H9 (cell line): Measurements from ENCODE around the gene PLGRKT. TPM values are rescaled to one million over a fixed set of nuclear protein-coding genes. Genes with fewer than 3 reads are reported as not detected.

Source experiments
- DNase-seq: peaks from one replicate; pipeline ENCODE4 v3.0.0-alpha.2; 2017
- H2AFZ ChIP-seq: one replicate; pipeline ENCODE4 v1.6.1; 2013; ENCODE audit warnings: mild to moderate bottlenecking, low read length, control low read depth, moderate library complexity
- H2AK5ac ChIP-seq: 2 replicates; pipeline ENCODE4 v1.6.1; 2013; ENCODE audit warnings: low read length, control low read depth, mixed read lengths; ENCODE audit not compliant: insufficient read length
- H2BK120ac ChIP-seq: one replicate; pipeline ENCODE4 v1.6.1; 2013; ENCODE audit warnings: low read depth, mild to moderate bottlenecking, low read length, control low read depth, inconsistent platforms; ENCODE audit not compliant: poor library complexity, severe bottlenecking
- H2BK12ac ChIP-seq: 2 replicates; pipeline ENCODE4 v1.6.1; 2013; ENCODE audit warnings: low read length, control low read depth, mixed read lengths, low read depth; ENCODE audit not compliant: insufficient read length
- H2BK15ac ChIP-seq: 2 replicates; pipeline ENCODE4 v1.6.1; 2013; ENCODE audit warnings: low read depth, low read length, control low read depth
- H2BK20ac ChIP-seq: one replicate; pipeline ENCODE4 v1.6.1; 2013; ENCODE audit warnings: low read depth, mild to moderate bottlenecking, low read length, control low read depth, inconsistent platforms; ENCODE audit not compliant: poor library complexity, severe bottlenecking
- H2BK5ac ChIP-seq: 2 replicates; pipeline ENCODE4 v1.6.1; 2013; ENCODE audit warnings: low read length, control low read depth, mixed read lengths; ENCODE audit not compliant: insufficient read length
- H3K14ac ChIP-seq: 2 replicates; pipeline ENCODE4 v1.6.1; 2013; ENCODE audit warnings: low read length, control low read depth; ENCODE audit not compliant: insufficient read depth
- H3K18ac ChIP-seq: 2 replicates; pipeline ENCODE4 v1.6.1; 2013; ENCODE audit warnings: low read depth, mild to moderate bottlenecking, mixed read lengths, low read length, control low read depth; ENCODE audit not compliant: insufficient read length
- H3K23ac ChIP-seq: 2 replicates; pipeline ENCODE4 v1.6.1; 2013; ENCODE audit warnings: low read length, control low read depth, mixed read lengths, low read depth; ENCODE audit not compliant: insufficient read length
- H3K23me2 ChIP-seq: 2 replicates; pipeline ENCODE4 v1.6.1; 2013; ENCODE audit warnings: low read depth, mild to moderate bottlenecking, mixed read lengths, low read length, control low read depth; ENCODE audit not compliant: insufficient read length, poor library complexity, severe bottlenecking
- H3K27ac ChIP-seq: 2 replicates; pipeline ENCODE4 v1.5.1; 2013; ENCODE audit warnings: low read length, control low read depth, mixed read lengths, low read depth; ENCODE audit not compliant: insufficient read length
- H3K27me3 ChIP-seq: 2 replicates; pipeline ENCODE4 v1.6.1; 2013; ENCODE audit warnings: low read length, control low read depth, inconsistent platforms; ENCODE audit not compliant: insufficient read depth
- H3K4ac ChIP-seq: 2 replicates; pipeline ENCODE4 v1.6.1; 2013; ENCODE audit warnings: low read depth, mild to moderate bottlenecking, control low read depth, inconsistent platforms, low read length, moderate library complexity
- H3K4me1 ChIP-seq: 2 replicates; pipeline ENCODE4 v1.6.1; 2013; ENCODE audit warnings: low read length, control low read depth, inconsistent platforms; ENCODE audit not compliant: insufficient read depth
- H3K4me2 ChIP-seq: 2 replicates; pipeline ENCODE4 v1.6.1; 2013; ENCODE audit warnings: low read length, control low read depth, mixed read lengths; ENCODE audit not compliant: insufficient read length, insufficient read depth
- H3K56ac ChIP-seq: 2 replicates; pipeline ENCODE4 v1.6.1; 2013; ENCODE audit warnings: low read depth, mild to moderate bottlenecking, mixed read lengths, low read length, control low read depth; ENCODE audit not compliant: insufficient read length
- H3K79me1 ChIP-seq: 2 replicates; pipeline ENCODE4 v1.6.1; 2013; ENCODE audit warnings: low read depth, mild to moderate bottlenecking, moderate library complexity, low read length, control low read depth, inconsistent platforms; ENCODE audit not compliant: insufficient read depth, poor library complexity, severe bottlenecking
- H3K79me2 ChIP-seq: 2 replicates; pipeline ENCODE4 v1.6.1; 2013; ENCODE audit warnings: low read length, control low read depth, inconsistent platforms; ENCODE audit not compliant: insufficient read depth
- H3K9ac ChIP-seq: 2 replicates; pipeline ENCODE4 v1.6.1; 2013; ENCODE audit warnings: low read length, control low read depth, mixed read lengths; ENCODE audit not compliant: insufficient read length; ENCODE audit errors: extremely low read depth
- H3K9me3 ChIP-seq: one replicate; pipeline ENCODE4 v1.6.1; 2013; ENCODE audit warnings: low read depth, low read length, inconsistent platforms; ENCODE audit not compliant: control insufficient read depth
- H3T11ph ChIP-seq: one replicate; pipeline ENCODE4 v1.6.1; 2013; ENCODE audit warnings: mild to moderate bottlenecking, low read length, control low read depth, inconsistent platforms
- H4K20me1 ChIP-seq: one replicate; pipeline ENCODE4 v1.6.1; 2013; ENCODE audit not compliant: control insufficient read depth, insufficient read length, insufficient read depth
- H4K5ac ChIP-seq: 2 replicates; pipeline ENCODE4 v1.6.1; 2013; ENCODE audit warnings: low read depth, mild to moderate bottlenecking, mixed read lengths, low read length, control low read depth; ENCODE audit not compliant: insufficient read length
- H4K8ac ChIP-seq: replicated peaks from 2 replicates; pipeline ENCODE4 v1.6.1; 2013; ENCODE audit warnings: low read length, control low read depth, mixed read lengths, low read depth; ENCODE audit not compliant: insufficient read length
- H4K91ac ChIP-seq: 2 replicates; pipeline ENCODE4 v1.6.1; 2013; ENCODE audit warnings: low read depth, mild to moderate bottlenecking, moderate library complexity, mixed read lengths, low read length, control low read depth; ENCODE audit not compliant: insufficient read length
- H3K27ac Mint-ChIP-seq, 3 experiments: 2 replicates in 2 of 3; 3 replicates in 1 of 3; pipeline ENCODE4 v1.8.0; 2020 to 2021; ENCODE audit warnings: mixed read lengths in 3 of 3, mild to moderate bottlenecking in 1 of 3, moderate library complexity in 1 of 3
- H3K27me3 Mint-ChIP-seq: 2 replicates; pipeline ENCODE4 v1.8.0; 2021; ENCODE audit warnings: low read depth, mild to moderate bottlenecking, moderate library complexity, mixed read lengths
- H3K36me3 Mint-ChIP-seq, 3 experiments: 2 replicates in 2 of 3; 3 replicates in 1 of 3; pipeline ENCODE4 v1.8.0; 2020 to 2021; ENCODE audit warnings: low read depth in 3 of 3, mixed read lengths in 3 of 3; ENCODE audit not compliant: insufficient read depth in 1 of 3
- H3K4me1 Mint-ChIP-seq, 2 experiments: 2 replicates each; pipeline ENCODE4 v1.8.0; 2020; ENCODE audit warnings: mixed read lengths in 2 of 2
- H3K4me3 Mint-ChIP-seq, 2 experiments: 2 replicates in 1 of 2; 3 replicates in 1 of 2; pipeline ENCODE4 v1.8.0; 2020 to 2021; ENCODE audit warnings: mild to moderate bottlenecking in 2 of 2, mixed read lengths in 2 of 2, moderate library complexity in 1 of 2
- H3K9me3 Mint-ChIP-seq, 2 experiments: 2 replicates in 1 of 2; 3 replicates in 1 of 2; pipeline ENCODE4 v1.8.0; 2020; ENCODE audit warnings: mild to moderate bottlenecking in 2 of 2, mixed read lengths in 2 of 2, moderate library complexity in 1 of 2
- CTCF ChIP-seq: fragments of 200-600 bp; sonication (generic); conservative IDR thresholded peaks from 3 replicates; pipeline ENCODE4 v1.8.0; 2021; ENCODE audit warnings: antibody characterized with exemption, mild to moderate bottlenecking
- WGBS: extraction: QIAGEN DNeasy Blood & Tissue Kit; methylation state at CpG from one replicate; pipeline ENCODE4 v1.1.7; 2013; ENCODE audit warnings: missing lambda C conversion rate, low lambda C conversion rate, mixed read lengths; ENCODE audit not compliant: insufficient read length; ENCODE audit errors: extremely low coverage; 5-methylcytosine and 5-hydroxymethylcytosine counted together
- total RNA-seq: library from RNA; stranded (reverse); gene quantifications from 2 replicates; pipeline ENCODE4 v1.2.1, GENCODE V29; 2021

The PLGRKT gene
- total RNA-seq, 1 experiment from 2014 or later = 19.6 TPM

DNA sequence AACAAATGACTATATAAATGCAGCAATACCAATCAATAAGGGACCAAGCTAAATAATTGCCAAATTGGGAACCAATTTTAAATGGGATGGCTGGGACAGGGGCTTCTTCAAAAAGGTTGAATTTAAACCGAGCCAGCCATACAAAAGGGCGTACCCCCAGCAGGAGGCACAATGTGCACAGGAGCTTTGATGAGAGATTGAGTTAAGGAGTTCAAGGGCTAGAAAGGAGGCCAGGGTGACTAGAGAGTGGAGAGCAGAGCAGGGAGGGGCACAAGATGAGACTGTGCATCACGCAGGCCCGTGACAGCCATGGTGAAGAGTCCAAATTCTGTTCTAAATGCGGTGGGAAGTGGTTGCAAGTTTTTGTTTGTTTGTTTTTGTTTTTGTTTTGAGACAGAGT is 49.3 kb upstream of the PLGRKT start:
- Histone ChIP-seq H2BK20ac (no peak overlapping the region), H4K20me1 (no peaks in the 10 kb centered on the region), H3K18ac (no peak overlapping the region), H3K23ac (no peak overlapping the region), H3K9ac (no peak overlapping the region), H3K23me2 (no peaks in the 10 kb centered on the region), H2BK12ac (no peak overlapping the region), H3K27ac (no peak overlapping the region), H3K56ac (no peak overlapping the region), H4K8ac (no peak overlapping the region), H3K79me1 (no peaks in the 10 kb centered on the region), H3K27me3 (no peaks in the 10 kb centered on the region), H3K4ac (no peak overlapping the region), H3T11ph (no peak overlapping the region), H2AK5ac (no peak overlapping the region), H2BK120ac (no peak overlapping the region), H3K4me1 (no peaks in the 10 kb centered on the region), H3K79me2 (no peaks in the 10 kb centered on the region), H4K5ac (no peak overlapping the region), H3K14ac (no peak overlapping the region), H4K91ac (no peak overlapping the region), H2AFZ (no peak overlapping the region), H3K9me3 (no peaks in the 10 kb centered on the region), H2BK5ac (no peak overlapping the region), H3K4me2 (no peak overlapping the region), H2BK15ac (no peak overlapping the region)
- no peak for TF ChIP-seq CTCF
- H3K36me3 Mint-ChIP-seq = no peaks in the 10 kb centered on the region
- no peak overlapping the region for H3K4me3 Mint-ChIP-seq
- H3K9me3 Mint-ChIP-seq = no peaks in the 10 kb centered on the region
- WGBS = no CpG with 5 or more reads among the region's 5 CpGs
- no peak overlapping the region for H3K27ac Mint-ChIP-seq
- 0 out of 2 replicates have a peak, but pooled peaks cover 1% of the 10 kb centered on the region for H3K27me3 Mint-ChIP-seq
- no peak for DNase-seq
- peaks cover 21% of the 10 kb centered on the region in 2 experiments for H3K4me1 Mint-ChIP-seq
